Erythroblast (primary cell): ENCODE results near the gene GALNT16.
"Not testable (repeated sequence)": the region's sequence is repeated elsewhere in the genome, so short reads cannot be mapped to it uniquely, and the experiment has no call there.

Source experiments
- DNase-seq, 2 experiments: peaks; one replicate each; lab custom pipeline; 2025; lab: John Stamatoyannopoulos, UW
- GATA1 ChIP-seq: IDR thresholded peaks from 2 replicates; pipeline ENCODE4 v1.6.1; 2011; ENCODE audit warnings: low read depth, mild to moderate bottlenecking, control low read depth, low read length, moderate library complexity
- POLR2A ChIP-seq: IDR thresholded peaks from 2 replicates; pipeline ENCODE4 v1.6.1; 2011; ENCODE audit warnings: mild to moderate bottlenecking, low read length

GALNT16 gene

GRCh38 chr14:69372146-69372545 lies 112.2 kb downstream of the GALNT16 start:
- TF ChIP-seq GATA1 = no peak
- no peak for TF ChIP-seq POLR2A
- no peak for DNase-seq

- no peak for DNase-seq
- no peak for TF ChIP-seq GATA1
- TF ChIP-seq POLR2A = no peak
These were observed 113.1 kb downstream of the GALNT16 start for GRCh38 chr14:69373104-69373503.

- TF ChIP-seq POLR2A = no peak
- no peak for TF ChIP-seq GATA1
- no peak for DNase-seq
These were observed 114.3 kb downstream of the GALNT16 start for GRCh38 chr14:69374235-69374634.

- TF ChIP-seq POLR2A (no peak), GATA1 (no peak)
- DNase-seq = no peak
These were observed 115.2 kb downstream of the GALNT16 start for GRCh38 chr14:69375182-69375581.

GRCh38 chr14:69375722-69376121 lies 115.8 kb downstream of the GALNT16 start:
- DNase-seq = no peak

GRCh38 chr14:69376439-69376838 lies 116.5 kb downstream of the GALNT16 start:
- TF ChIP-seq GATA1 (no peak), POLR2A (no peak)
- no peak for DNase-seq

More at GRCh38 chr14:69375722-69376121, 115.8 kb downstream of the GALNT16 start:
- TF ChIP-seq GATA1 (no peak), POLR2A (no peak)

GRCh38 chr14:69378274-69378673 lies 118.3 kb downstream of the GALNT16 start:
- no peak for DNase-seq
- no peak for TF ChIP-seq GATA1

- TF ChIP-seq GATA1 (no peak), POLR2A (no peak)
- no peak for DNase-seq
These were observed 127.4 kb downstream of the GALNT16 start for GRCh38 chr14:69387311-69387710.

- not testable (repeated sequence) for DNase-seq
These were observed 131.4 kb downstream of the GALNT16 start for GRCh38 chr14:69391400-69391799.

- no peak for DNase-seq
- TF ChIP-seq POLR2A (no peak), GATA1 (no peak)
These were observed 132.5 kb downstream of the GALNT16 start for GRCh38 chr14:69392481-69392880.

GRCh38 chr14:69395929-69396328 lies 136.0 kb downstream of the GALNT16 start:
- DNase-seq = no peak
- TF ChIP-seq POLR2A (no peak), GATA1 (no peak)

GRCh38 chr14:69398053-69398817 lies 138.3 kb downstream of the GALNT16 start, which contains the start of the genes ERH and SLC39A9:
Gene ERH (minus strand): TSS chr14:69398299. CDS start chr14:69398233, 66 bp downstream.
Gene SLC39A9 (plus strand): TSS chr14:69398692. CDS start chr14:69399370, 678 bp downstream.
- TF ChIP-seq GATA1 (no peak), POLR2A (peak; percentile 91)
- DNase-seq = peak; percentile 97 to 98

GRCh38 chr14:69398818-69399210 lies 138.9 kb downstream of the GALNT16 start:
- DNase-seq = no peak
- TF ChIP-seq POLR2A (no peak), GATA1 (no peak)

- DNase-seq = no peak
- no peak for TF ChIP-seq GATA1
- no peak for TF ChIP-seq POLR2A
These were observed 139.8 kb downstream of the GALNT16 start for GRCh38 chr14:69399750-69400149.

- TF ChIP-seq POLR2A (no peak), GATA1 (no peak)
- no peak for DNase-seq
These were observed 140.2 kb downstream of the GALNT16 start for GRCh38 chr14:69400154-69400553.
